GM12865 (cell line): ENCODE results near the gene ME1.

Experiments used
- DNase-seq: peaks from one replicate; pipeline ENCODE4 v3.0.0; 2010; ENCODE audit warnings: low read depth
- H3K4me3 ChIP-seq: 2 replicates; pipeline ENCODE4 v1.5.1; 2011; ENCODE audit warnings: mild to moderate bottlenecking, low read depth, low read length, control low read depth
- TF ChIP-seq, protein P1 (sequence below): IDR thresholded peaks from 2 replicates; pipeline ENCODE4 v1.5.1; 2011; ENCODE audit warnings: low read length, control low read depth, low read depth, inconsistent platforms; ENCODE audit not compliant: insufficient read depth; ENCODE audit errors: missing control alignments

Gene ME1

DNA sequence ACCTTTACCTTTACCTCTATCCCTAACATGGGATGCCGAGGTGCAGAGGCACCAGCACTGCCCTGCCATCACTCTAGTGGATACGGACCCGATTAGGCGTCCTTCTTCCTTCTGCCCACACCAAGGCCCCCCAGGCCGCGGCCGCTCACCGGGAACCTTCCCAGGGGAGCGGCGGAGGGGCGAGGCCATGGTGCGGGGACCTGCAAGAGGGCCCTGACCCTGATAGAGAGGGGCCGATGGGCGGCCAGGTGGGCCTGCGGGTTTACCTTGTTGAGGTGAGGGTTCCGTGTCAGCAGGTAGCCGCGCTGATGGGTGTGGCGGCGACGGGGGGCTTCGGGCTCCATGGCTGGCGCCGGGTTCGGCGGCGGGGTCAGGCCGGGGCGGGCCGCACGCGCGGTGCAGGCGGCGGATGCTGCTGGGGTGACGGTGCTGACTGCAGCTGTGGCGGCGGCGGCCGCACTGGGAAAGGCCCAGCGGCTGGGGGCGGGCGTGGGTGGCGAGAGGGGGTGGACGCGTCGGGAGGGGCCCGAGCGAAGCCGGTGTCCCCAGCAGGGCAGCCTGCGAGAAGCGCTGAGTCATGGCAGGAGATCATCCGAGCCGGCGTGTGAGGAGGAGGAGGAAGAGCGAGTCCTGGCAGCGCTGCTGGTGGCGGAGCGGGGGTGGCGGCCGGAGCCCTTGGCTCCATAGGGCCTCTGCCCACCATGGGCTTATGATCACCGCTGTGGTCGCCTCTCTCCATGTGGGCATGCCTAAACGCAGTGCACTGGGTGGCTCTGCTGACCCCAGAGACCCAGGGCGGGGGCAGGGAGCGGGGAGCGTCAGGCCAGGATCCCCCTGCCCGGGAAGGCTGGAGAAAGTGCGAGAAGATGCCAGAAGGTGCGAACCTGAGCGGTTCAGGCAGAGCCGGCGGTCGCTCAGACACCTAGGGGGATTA, at the start of gene ME1:
Gene ME1 (minus strand): TSS at position 441 of the 934 bp plus-strand sequence. CDS start 97 bp downstream, at position 344.
- peak within 1 kb of the TSS; percentile 57 for H3K4me3 ChIP-seq
- TF ChIP-seq, protein P1, sequence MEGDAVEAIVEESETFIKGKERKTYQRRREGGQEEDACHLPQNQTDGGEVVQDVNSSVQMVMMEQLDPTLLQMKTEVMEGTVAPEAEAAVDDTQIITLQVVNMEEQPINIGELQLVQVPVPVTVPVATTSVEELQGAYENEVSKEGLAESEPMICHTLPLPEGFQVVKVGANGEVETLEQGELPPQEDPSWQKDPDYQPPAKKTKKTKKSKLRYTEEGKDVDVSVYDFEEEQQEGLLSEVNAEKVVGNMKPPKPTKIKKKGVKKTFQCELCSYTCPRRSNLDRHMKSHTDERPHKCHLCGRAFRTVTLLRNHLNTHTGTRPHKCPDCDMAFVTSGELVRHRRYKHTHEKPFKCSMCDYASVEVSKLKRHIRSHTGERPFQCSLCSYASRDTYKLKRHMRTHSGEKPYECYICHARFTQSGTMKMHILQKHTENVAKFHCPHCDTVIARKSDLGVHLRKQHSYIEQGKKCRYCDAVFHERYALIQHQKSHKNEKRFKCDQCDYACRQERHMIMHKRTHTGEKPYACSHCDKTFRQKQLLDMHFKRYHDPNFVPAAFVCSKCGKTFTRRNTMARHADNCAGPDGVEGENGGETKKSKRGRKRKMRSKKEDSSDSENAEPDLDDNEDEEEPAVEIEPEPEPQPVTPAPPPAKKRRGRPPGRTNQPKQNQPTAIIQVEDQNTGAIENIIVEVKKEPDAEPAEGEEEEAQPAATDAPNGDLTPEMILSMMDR, result no peak
- peak; percentile 81 for DNase-seq

DNA sequence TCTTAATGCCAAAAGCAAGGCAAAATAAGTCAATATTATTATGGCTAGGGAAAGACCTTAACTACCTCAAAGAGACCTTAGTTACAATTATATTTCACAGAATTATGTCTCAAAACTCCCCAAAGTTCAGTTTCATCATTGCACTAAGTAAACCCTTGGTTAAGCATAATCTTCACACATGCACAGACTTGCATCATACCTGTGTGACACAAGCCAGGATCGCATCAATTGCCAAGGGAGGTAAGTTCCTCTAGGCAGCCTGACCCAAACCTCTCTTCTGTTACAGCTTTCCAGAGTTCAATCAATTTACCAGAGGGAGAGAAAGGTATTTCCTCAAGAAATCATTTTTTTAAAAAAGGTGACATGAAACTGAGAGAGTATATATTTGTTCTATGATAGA, 49.6 kb upstream of the ME1 start:
- DNase-seq, result no peak
- TF ChIP-seq, protein P1, result no peak
- H3K4me3 ChIP-seq, result no peak overlapping the region

DNA sequence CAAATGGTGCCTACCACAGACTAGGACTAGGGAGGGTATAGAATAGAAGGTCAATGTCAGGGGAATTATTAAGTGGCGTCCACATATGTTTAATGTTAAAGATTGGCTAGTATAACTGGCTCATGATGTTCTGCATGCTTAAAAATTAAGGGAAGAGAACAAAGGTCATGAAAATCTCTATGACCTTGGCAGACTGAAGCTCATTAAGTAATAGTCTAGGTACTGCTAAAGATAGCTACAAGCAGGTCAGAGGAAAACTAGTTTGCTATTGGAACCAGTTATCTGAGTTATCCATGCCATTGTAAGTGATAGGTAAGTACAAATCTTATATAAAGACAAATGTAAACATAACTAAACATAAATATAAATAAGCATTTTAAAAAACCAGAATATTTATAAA, 48.5 kb upstream of the ME1 start:
- TF ChIP-seq, protein P1, result no peak
- H3K4me3 ChIP-seq, result no peak overlapping the region
- no peak for DNase-seq

DNA sequence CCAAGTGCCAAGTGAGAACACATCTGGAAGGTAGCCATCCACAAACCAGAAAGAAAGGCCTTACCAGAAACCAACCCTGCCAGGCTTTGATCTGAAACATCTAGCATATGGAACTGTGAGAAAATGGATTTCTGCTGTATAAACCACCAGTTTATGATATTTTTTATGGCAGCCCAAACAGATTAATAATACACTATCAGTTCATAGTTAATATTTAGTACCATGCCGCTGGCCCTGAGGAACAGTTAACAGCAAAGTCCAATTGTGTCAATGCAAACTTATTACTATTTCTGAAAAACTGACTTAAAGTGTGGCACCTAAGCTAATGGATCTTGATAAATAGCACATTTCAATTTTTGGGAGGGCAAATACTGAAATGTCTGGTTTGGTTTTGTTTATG, 46.1 kb upstream of the ME1 start:
- TF ChIP-seq, protein P1, result no peak
- DNase-seq, result no peak
- H3K4me3 ChIP-seq, result no peak overlapping the region

DNA sequence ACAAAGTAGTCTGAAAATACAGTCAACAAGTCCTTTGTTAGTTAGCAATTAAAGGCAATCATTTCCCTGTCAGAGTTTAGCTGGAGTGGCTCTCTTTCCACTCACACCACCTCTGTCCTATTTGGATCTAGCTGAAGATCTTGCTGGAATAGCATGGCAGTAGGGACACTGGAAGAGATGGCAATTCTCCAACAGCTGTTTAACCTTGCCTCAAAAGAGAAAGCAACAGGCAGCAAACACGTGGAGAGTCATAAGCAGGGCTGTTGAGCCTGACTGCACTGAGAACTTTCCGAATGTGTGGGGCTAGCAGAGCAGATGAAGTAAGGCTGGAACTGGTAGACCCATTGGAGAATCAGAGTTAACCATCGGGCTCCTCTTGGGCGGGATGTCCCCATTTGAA, 43.5 kb upstream of the ME1 start:
- TF ChIP-seq, protein P1, result no peak
- H3K4me3 ChIP-seq, result no peak overlapping the region
- no peak for DNase-seq

DNA sequence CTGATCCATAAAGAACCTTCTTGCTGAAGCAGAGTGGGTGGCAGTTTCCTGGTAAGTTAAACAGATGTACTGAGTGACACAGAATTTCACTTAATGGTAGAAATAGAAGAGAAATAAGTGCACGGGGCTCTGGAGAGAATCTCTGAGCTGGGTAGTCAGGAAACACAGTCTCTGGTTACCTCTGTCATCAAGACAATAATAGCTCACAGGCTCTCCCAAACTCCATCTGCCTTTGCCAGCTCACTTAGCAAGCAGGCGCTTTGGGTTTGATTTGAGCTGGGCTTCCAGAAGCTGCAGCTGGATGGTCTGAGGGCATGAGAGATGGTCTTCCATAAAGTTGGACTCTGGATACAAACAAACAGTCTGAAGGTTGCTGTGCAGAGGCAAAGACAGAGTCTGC, 41.9 kb upstream of the ME1 start:
- no peak overlapping the region for H3K4me3 ChIP-seq
- DNase-seq, result no peak
- TF ChIP-seq, protein P1, result no peak
